Inferior parietal cortex (tissue), 1 donor: ENCODE results near the gene CARTPT.

ENCODE experiments used
- DNase-seq: peaks from one replicate; pipeline ENCODE4 v3.0.0-alpha.2; 2016; ENCODE audit errors: extremely low spot score

The CARTPT gene

GRCh38 chr5:71719063-71719964, at the start of gene CARTPT:
TSS of gene CARTPT (plus strand) at chr5:71719275. CDS start at chr5:71719294, 19 bp downstream.
- DNase-seq = no peak

DNA sequence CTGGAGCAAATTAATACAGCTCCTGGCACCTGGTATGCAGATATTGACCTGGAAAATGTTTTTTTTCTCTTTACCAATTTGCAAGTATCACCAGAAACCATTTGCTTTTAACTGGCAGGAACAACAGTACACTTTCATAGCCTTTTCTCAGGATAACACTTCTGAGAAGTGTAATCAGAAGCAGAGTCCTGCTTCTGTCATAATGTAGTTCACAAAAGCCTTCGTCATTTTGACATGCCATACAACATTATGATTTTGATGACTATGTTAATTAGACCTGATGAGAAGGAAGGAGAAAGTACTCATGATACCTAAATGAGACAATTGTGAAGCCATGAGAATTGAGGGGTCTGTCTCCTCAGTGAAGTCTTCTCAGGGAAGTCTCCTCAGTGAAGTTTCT, 41.1 kb upstream of the CARTPT start:
- DNase-seq = no peak

- DNase-seq = no peak
These were observed 39.4 kb upstream of the CARTPT start for GRCh38 chr5:71679714-71680113.

GRCh38 chr5:71680510-71680909, 38.6 kb upstream of the CARTPT start:
- DNase-seq = no peak

DNA sequence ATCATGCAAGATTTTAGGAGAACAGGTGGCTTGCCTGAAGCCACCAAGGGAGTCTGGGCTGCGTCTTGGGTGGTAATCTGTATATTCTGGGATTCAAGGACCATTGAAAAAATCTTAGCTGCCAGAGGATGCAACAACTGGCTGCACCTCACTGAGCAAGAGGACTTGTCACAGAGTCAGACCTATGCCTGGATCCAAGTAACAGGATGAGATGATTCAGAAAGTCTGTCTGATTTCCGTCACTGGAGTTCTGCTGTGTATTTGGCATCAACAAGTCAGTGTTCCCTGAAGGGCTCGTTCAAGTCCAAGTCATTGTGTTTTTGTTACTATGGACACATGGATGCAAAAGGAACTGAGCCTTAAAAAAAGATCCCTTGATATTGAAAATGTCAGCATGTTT, 37.8 kb upstream of the CARTPT start:
- DNase-seq = no peak

DNA sequence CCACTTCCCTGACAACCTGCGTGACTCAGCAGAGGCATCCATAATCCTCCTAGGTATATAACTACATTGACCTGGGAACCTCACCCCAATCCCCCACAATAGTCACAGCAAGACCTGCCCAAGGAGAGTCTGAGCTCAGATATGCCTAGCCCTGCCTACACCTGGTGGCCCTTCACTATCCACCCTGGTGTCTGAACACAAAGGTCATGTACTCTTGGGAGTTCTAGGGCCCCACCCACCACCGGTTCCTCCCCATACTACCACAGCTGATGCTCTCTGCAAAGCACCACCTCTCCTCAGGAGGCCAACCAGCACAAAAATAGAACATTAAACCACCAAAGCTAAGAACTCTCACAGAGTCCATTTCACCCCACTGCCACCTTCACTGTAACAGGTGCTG, 34.8 kb upstream of the CARTPT start:
- no peak for DNase-seq

GRCh38 chr5:71693828-71694427, 25.1 kb upstream of the CARTPT start:
- no peak for DNase-seq

- no peak for DNase-seq
These were observed 24.0 kb upstream of the CARTPT start for GRCh38 chr5:71695071-71695470.

DNA sequence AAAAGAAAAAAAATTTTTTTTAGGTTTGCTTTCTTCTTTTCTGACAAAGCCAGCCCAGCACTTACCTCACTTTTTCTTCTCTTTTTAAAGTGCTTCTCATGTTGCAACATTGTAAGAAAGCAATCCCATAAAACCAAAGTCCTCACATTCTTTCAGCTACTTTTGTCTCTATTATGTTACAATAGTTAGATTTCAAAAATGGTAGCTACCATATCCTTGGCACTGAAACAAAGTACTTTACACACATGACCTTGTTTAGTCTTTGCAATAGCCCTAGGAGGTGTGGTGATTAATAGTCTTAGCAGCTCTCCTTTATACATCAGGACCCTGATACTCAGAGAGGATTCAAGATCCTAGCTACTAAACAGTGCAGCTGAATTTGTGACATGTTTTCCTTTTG, 23.5 kb upstream of the CARTPT start:
- DNase-seq = no peak

GRCh38 chr5:71697967-71698366, 21.1 kb upstream of the CARTPT start:
- DNase-seq = no peak

DNA sequence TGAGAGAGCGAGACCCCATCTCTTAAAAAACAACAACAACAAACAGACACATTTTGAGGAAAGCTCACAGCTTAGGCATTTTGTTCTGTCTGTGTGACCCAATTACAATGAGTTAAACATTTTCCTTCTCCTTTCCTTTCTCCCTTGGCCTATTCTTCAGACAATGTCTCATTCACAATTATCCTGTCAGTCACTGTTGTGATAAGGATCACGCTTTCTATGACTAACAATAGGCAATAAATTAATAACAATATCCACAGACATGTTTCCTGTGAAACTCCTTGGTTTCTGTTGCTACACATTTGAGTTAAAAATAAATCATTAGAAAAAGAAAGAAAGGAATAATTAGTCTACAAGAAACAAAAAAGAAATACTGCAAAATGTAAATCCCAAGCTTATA, 19.8 kb upstream of the CARTPT start:
- DNase-seq = no peak

GRCh38 chr5:71699751-71700150, 19.3 kb upstream of the CARTPT start:
- no peak for DNase-seq

DNA sequence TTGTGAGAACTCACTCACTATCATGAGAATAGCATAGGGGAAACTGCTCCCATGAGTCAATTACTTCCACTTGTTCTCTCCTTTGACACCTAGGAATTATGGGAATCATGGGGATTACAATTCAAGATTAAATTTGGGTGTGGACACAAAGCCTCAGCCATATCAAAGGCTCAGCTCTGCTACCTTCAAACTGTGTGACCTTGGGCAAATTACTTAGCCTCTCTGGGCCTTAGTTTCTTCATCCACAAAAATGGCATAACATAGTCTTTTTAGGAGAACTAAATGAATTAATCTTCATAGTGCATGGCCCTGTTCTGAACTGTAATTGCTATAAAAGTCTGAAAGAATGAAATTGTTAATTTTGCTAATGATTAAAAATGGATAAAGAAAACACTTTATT, 18.3 kb upstream of the CARTPT start:
- no peak for DNase-seq

DNA sequence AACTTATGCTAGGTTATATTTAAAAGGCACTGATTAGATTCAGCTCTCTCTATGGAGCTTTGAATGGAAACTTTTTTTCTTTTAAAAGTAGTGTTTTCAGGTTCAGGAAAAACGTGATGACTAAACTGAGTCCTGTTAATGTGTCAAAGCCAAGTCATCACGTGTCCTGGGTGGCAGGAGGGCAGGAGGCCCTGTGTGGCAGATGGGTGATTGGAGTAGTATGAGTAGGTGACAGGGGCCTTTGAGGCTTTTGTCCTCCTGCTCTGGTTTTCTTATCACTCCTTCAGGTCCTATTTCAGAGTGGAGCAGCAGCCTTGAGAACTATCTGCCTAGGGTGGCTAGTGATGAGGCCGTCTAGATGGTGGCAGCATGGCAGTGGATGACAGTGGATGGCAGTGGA, 17.7 kb upstream of the CARTPT start:
- no peak for DNase-seq

GRCh38 chr5:71703941-71704340, 15.1 kb upstream of the CARTPT start:
- no peak for DNase-seq

DNA sequence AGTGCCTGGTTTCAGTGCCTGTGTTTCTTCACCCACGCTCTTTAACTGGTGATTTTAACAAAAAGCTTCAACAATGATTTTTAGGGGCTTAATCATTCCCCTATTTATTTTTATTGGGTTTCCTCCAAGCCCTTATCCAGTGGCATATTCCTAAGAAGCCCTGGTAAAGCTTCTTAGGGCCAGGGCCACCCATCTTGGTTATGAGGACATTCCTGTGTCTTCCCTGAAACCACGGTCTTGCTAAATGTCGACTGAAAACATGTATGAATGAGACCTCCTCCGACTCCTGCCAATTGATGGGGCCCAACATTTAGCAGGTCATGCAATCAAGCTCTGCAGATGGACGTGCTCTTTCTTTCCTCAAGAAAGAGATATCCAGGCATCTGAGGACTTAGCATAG, 13.7 kb upstream of the CARTPT start:
- no peak for DNase-seq

DNA sequence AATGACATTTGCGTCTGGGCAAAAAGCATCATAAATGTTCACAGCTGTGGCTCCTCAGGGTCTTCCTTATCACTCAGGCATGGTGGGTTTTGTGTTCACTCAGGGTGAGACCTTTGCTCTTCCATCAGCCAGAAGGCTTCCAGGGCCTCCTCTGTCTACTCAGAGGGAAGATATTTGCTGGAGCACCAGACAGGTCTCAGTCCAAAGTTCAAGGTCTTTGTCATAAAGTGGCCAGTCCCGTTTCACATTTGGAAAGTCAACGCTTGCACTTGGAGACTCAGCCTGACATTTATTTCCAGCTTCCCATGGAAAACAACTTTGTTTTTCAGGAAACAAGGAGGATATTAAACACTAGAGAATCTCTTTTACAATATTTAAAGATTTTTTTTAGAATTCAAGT, 12.2 kb upstream of the CARTPT start:
- DNase-seq = no peak

DNA sequence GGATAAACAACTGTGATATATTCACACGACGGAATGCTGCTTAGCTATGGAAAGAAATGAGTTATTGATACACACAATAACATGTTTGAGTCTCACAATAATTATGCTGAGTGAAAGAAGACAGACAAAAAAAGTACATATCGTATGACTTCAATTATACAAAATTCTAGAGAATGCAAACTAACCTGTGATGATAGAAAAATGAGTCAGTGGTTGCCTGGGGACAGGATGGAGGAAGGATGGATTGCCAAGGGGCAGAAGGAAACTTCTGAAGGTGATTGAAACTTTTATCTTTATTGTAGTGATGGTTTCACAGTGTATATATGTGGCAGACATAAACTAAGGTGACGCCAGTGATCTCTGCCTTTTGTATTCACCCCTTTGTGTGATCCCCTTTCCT, 7.5 kb upstream of the CARTPT start:
- no peak for DNase-seq

GRCh38 chr5:71714911-71715310, 4.2 kb upstream of the CARTPT start:
- no peak for DNase-seq

- DNase-seq = no peak
These were observed 8.9 kb downstream of the CARTPT start for GRCh38 chr5:71727978-71728377.

GRCh38 chr5:71731015-71731414, 11.9 kb downstream of the CARTPT start:
- DNase-seq = no peak

DNA sequence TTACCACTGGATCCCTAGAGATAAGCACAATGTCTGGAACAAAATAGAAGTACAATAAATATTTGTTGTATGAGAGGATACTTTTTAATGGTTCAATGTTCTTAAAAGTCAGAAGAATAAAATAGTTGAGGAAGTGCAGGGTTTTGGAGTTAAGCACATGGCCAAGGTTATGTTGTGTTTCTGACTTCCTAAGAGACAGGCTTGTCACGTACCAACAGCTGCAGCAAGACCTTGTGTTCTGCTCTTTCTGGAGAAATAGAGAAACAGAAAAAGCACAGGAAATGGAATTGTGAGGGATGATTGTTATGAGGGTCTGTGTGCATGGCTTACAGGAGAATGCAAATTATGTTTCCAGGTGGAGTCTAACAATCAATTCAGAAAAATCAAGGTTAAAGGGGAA, 12.9 kb downstream of the CARTPT start:
- DNase-seq = no peak

DNA sequence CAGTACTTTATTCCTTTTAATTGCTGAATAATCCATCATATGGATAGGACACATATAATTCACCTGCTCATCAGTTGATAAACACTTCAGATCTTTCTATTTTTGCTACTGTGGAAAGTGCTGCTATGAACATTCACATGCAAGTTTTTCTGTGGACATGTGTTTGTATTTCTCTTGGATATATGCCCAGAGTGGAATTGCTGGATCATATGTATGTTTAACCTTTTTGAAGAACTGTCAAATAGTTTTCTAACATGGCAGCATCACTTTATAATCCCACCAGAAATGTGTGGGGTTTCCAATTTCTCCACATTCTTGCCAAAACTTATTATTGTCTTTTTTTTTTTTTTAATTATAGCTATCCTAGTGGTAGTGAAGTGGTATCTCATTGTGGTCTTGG, 15.1 kb downstream of the CARTPT start:
- DNase-seq = no peak
